A549 (cell line): ENCODE measurements around the gene TMEM240. TPM values are rescaled to one million over a fixed set of nuclear protein-coding genes. Genes with fewer than 3 reads are reported as not detected.

Experiments used
- ATAC-seq, 2 experiments: fragments of 200-7000 bp in 1 of 2; fragments of >200 bp in 1 of 2; cut with Nextera tagmentation in 1 of 2; cut with Tn5 transposase in 1 of 2; 3 replicates each; pipeline versions ENCODE4 v1.8.0 to v1.9.1; 2018 to 2020; ENCODE audit warnings: mild to moderate bottlenecking in 1 of 2, moderate library complexity in 1 of 2
- CTCF ChIA-PET: fragments of 300-600 bp; sonication (Branson Sonifier 250); formaldehyde crosslinking; extraction: SDS; loops from one replicate; lab custom pipeline; 2021; ENCODE audit warnings: antibody characterized with exemption, inconsistent platforms; lab: Yijun Ruan, JAX
- POLR2A ChIA-PET: fragments of 350-600 bp; formaldehyde crosslinking; extraction: SDS; loops from one replicate; lab custom pipeline; 2021; ENCODE audit warnings: antibody characterized with exemption, inconsistent platforms; lab: Yijun Ruan, JAX
- DNase-seq, 2 experiments: peaks; one replicate each; pipeline versions ENCODE4 v3.0.0 to v3.0.0-alpha.2; 2011 to 2016; ENCODE audit warnings: low read depth in 1 of 2, low spot score in 1 of 2
- FAIRE-seq: peaks from 2 replicates; lab custom pipeline; 2011; peaks lifted over from hg19 to GRCh38; lab: Jason Lieb, UNC
- H3K27ac ChIP-seq, 2 experiments: fragments of >200 bp; sonication (Bioruptor Twin); formaldehyde crosslinking; 3 replicates each; pipeline ENCODE4 v1.5.1; 2016 to 2017
- H3K4me1 ChIP-seq: fragments of >200 bp; sonication (Bioruptor Twin); formaldehyde crosslinking; 3 replicates; pipeline ENCODE4 v1.6.1; 2016
- H3K4me2 ChIP-seq: fragments of >200 bp; sonication (Bioruptor Twin); formaldehyde crosslinking; 3 replicates; pipeline ENCODE4 v1.6.1; 2016
- H3K4me3 ChIP-seq: fragments of >200 bp; sonication (Bioruptor Twin); formaldehyde crosslinking; 3 replicates; pipeline ENCODE4 v1.5.1; 2016
- H3K9me3 ChIP-seq: fragments of >200 bp; sonication (Bioruptor Twin); formaldehyde crosslinking; 3 replicates; pipeline ENCODE4 v1.6.1; 2016
- CBX2 ChIP-seq: fragments of 200-600 bp; sonication (generic); IDR thresholded peaks from 2 replicates; pipeline ENCODE4 v1.6.1; 2016; ENCODE audit warnings: low read depth, mild to moderate bottlenecking, borderline replicate concordance
- CBX8 ChIP-seq: fragments of 200-600 bp; sonication (generic); IDR thresholded peaks from 2 replicates; pipeline ENCODE4 v1.6.1; 2016
- CEBPB ChIP-seq, 2 experiments: fragments of >200 bp in 1 of 2; sonication (Bioruptor Twin) in 1 of 2; formaldehyde crosslinking in 1 of 2; IDR thresholded peaks; 2 replicates each; pipeline ENCODE4 v1.6.1; 2012 to 2016
- CHD2 ChIP-seq: fragments of 150-350 bp; IDR thresholded peaks from 2 replicates; pipeline ENCODE4 v1.6.1; 2014; ENCODE audit warnings: low read length; ENCODE audit not compliant: partially characterized antibody
- CTCF ChIP-seq: fragments of >200 bp; sonication (Bioruptor Twin); formaldehyde crosslinking; IDR thresholded peaks from 3 replicates; pipeline ENCODE4 v1.5.1; 2016
- EHF ChIP-seq: fragments of 250-450 bp; sonication (Bioruptor Pico); IDR thresholded peaks from 2 replicates; pipeline ENCODE4 v1.5.0; 2020; ENCODE audit warnings: mild to moderate bottlenecking
- FOSB ChIP-seq: fragments of 250-450 bp; sonication (Bioruptor Pico); IDR thresholded peaks from 2 replicates; pipeline ENCODE4 v1.5.0; 2020; ENCODE audit warnings: mild to moderate bottlenecking, moderate library complexity
- FOSL2 ChIP-seq, 2 experiments: fragments of 450-650 bp in 1 of 2; fragments of >200 bp in 1 of 2; sonication (Bioruptor Twin) in 1 of 2; formaldehyde crosslinking; IDR thresholded peaks; 2 replicates each; pipeline versions ENCODE4 v1.5.0 to v1.6.1; 2016 to 2020; ENCODE audit warnings: mild to moderate bottlenecking in 1 of 2, moderate library complexity in 1 of 2
- HDAC2 ChIP-seq: fragments of 200-600 bp; sonication (generic); IDR thresholded peaks from 2 replicates; pipeline ENCODE4 v1.6.1; 2016
- HES2 ChIP-seq: fragments of >200 bp; sonication (Bioruptor Twin); formaldehyde crosslinking; IDR thresholded peaks from 2 replicates; pipeline ENCODE4 v1.6.1; 2016
- HMGXB4 ChIP-seq: fragments of 250-450 bp; sonication (Bioruptor Pico); IDR thresholded peaks from 2 replicates; pipeline ENCODE4 v1.5.0; 2021; ENCODE audit warnings: mild to moderate bottlenecking, moderate library complexity, borderline replicate concordance
- HOXA7 ChIP-seq: fragments of 250-450 bp; sonication (Bioruptor Pico); IDR thresholded peaks from 2 replicates; pipeline ENCODE4 v1.5.0; 2020; ENCODE audit warnings: mild to moderate bottlenecking, moderate library complexity
- HOXB13 ChIP-seq: fragments of 250-450 bp; sonication (Bioruptor Pico); IDR thresholded peaks from 2 replicates; pipeline ENCODE4 v1.5.0; 2020; ENCODE audit warnings: low read depth, mild to moderate bottlenecking, moderate library complexity
- HOXB5 ChIP-seq: fragments of 250-450 bp; sonication (Bioruptor Pico); IDR thresholded peaks from 2 replicates; pipeline ENCODE4 v1.5.0; 2020; ENCODE audit warnings: mild to moderate bottlenecking, moderate library complexity
- MAX ChIP-seq: IDR thresholded peaks from 2 replicates; pipeline ENCODE4 v1.6.1; 2012
- NPAS2 ChIP-seq: fragments of 250-450 bp; sonication (Bioruptor Pico); IDR thresholded peaks from 2 replicates; pipeline ENCODE4 v1.8.0; 2022; ENCODE audit warnings: mild to moderate bottlenecking, moderate library complexity, borderline replicate concordance
- PBX3 ChIP-seq: IDR thresholded peaks from 2 replicates; pipeline ENCODE4 v1.6.1; 2012
- POLR2AphosphoS2 ChIP-seq: conservative IDR thresholded peaks from 2 replicates; pipeline ENCODE4 v1.6.1; 2012; ENCODE audit warnings: low read length, improper control_type of control experiment, inconsistent platforms
- RFX5 ChIP-seq: fragments of 450-650 bp; IDR thresholded peaks from 2 replicates; pipeline ENCODE4 v1.7.1; 2014; ENCODE audit warnings: antibody characterized with exemption, mild to moderate bottlenecking, moderate library complexity
- RNF2 ChIP-seq: fragments of 200-600 bp; sonication (generic); IDR thresholded peaks from 2 replicates; pipeline ENCODE4 v1.6.1; 2016; ENCODE audit warnings: low read depth, mild to moderate bottlenecking, antibody characterized with exemption, moderate library complexity, borderline replicate concordance
- SREBF2 ChIP-seq: fragments of 450-650 bp; IDR thresholded peaks from 2 replicates; pipeline ENCODE4 v1.6.1; 2014; ENCODE audit warnings: mild to moderate bottlenecking, moderate library complexity
- TFCP2L1 ChIP-seq: fragments of 250-450 bp; sonication (Bioruptor Pico); IDR thresholded peaks from 2 replicates; pipeline ENCODE4 v1.5.0; 2021; ENCODE audit warnings: mild to moderate bottlenecking
- WGBS: methylation state at CpG from one replicate; pipeline ENCODE4 v1.1.6; 2017; ENCODE audit errors: missing lambda C conversion rate; 5-methylcytosine and 5-hydroxymethylcytosine counted together
- polyA plus RNA-seq, 4 experiments: library from polyadenylated mRNA; depleted of rRNA in 3 of 4; stranded (reverse); fragments of >200 nt; fragmentation: RNase III in 1 of 4; extraction: RNeasy Plus Mini Kit Qiagen cat#74134 plus additional on column Dnase treatment in 1 of 4; gene quantifications; 2 replicates in 3 of 4; 3 replicates in 1 of 4; pipeline ENCODE4 v1.2.3, GENCODE V29; 2011 to 2017
- TF ChIP-seq, protein P1 (sequence below): fragments of 150-350 bp; IDR thresholded peaks from 2 replicates; pipeline ENCODE4 v1.6.1; 2014; ENCODE audit warnings: low read depth, mild to moderate bottlenecking, low read length
- TF ChIP-seq, protein P2 (sequence below): fragments of 450-650 bp; IDR thresholded peaks from 2 replicates; pipeline ENCODE4 v1.6.1; 2014; ENCODE audit warnings: antibody characterized with exemption

TMEM240 gene
- polyA plus RNA-seq, 2 of the 4 experiments (the other 2 are of a cell fraction) = 0.14 to 1.1 TPM

- FAIRE-seq = no peak
- Histone ChIP-seq H3K9me3 (no peaks in the 10 kb centered on the region), H3K4me3 (no peak overlapping the region), H3K27ac (no peak overlapping the region), H3K4me2 (no peak overlapping the region), H3K4me1 (no peaks in the 10 kb centered on the region)
- TF ChIP-seq PBX3 (no peak), CTCF (no peak), POLR2AphosphoS2 (no peak; the same call in 1 of the 2 replicates), HOXB5 (CRISPR knock-in tag) (no peak), CEBPB (IDR thresholded peaks at IDR 0.05) (no peak), MAX (no peak), EHF (CRISPR knock-in tag) (no peak), CBX8 (no peak), HES2 (no peak), HDAC2 (no peak), NPAS2 (no peak), FOSB (CRISPR knock-in tag) (no peak), CBX2 (no peak), CHD2 (no peak), SREBF2 (no peak), RNF2 (no peak), RFX5 (no peak), HOXA7 (CRISPR knock-in tag) (no peak)
- TF ChIP-seq, protein P1, sequence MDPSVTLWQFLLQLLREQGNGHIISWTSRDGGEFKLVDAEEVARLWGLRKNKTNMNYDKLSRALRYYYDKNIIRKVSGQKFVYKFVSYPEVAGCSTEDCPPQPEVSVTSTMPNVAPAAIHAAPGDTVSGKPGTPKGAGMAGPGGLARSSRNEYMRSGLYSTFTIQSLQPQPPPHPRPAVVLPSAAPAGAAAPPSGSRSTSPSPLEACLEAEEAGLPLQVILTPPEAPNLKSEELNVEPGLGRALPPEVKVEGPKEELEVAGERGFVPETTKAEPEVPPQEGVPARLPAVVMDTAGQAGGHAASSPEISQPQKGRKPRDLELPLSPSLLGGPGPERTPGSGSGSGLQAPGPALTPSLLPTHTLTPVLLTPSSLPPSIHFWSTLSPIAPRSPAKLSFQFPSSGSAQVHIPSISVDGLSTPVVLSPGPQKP = no peak
- TF ChIP-seq, protein P2, sequence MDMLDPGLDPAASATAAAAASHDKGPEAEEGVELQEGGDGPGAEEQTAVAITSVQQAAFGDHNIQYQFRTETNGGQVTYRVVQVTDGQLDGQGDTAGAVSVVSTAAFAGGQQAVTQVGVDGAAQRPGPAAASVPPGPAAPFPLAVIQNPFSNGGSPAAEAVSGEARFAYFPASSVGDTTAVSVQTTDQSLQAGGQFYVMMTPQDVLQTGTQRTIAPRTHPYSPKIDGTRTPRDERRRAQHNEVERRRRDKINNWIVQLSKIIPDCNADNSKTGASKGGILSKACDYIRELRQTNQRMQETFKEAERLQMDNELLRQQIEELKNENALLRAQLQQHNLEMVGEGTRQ = no peak
- WGBS = 95% methylated on average over 8 of the region's 15 CpGs
- no peak for DNase-seq
- POLR2A ChIA-PET = no interaction called here
- CTCF ChIA-PET = interaction anchor here (1.5 kb wide), 1 partner anchor 10 kb away, joined by 3 read pairs; no protein-coding TSS in a partner anchor
- no peak; a peak in 1 of 6 replicates for ATAC-seq
These were observed 21.5 kb upstream of the TMEM240 start for GRCh38 chr1:1561801-1562470.

- 94% methylated on average over 9 of the region's 9 CpGs for WGBS
- TF ChIP-seq HMGXB4 = no peak
- TF ChIP-seq CTCF = no peak
- no peak for TF ChIP-seq TFCP2L1
- TF ChIP-seq RFX5 = no peak
- TF ChIP-seq HOXB13 = no peak
- TF ChIP-seq FOSL2 (IDR thresholded peaks at IDR 0.05) = no peak
- TF ChIP-seq FOSL2 (CRISPR knock-in tag; IDR thresholded peaks at IDR 0.05) = no peak
These were observed 19.8 kb upstream of the TMEM240 start for GRCh38 chr1:1560178-1560577.

More at GRCh38 chr1:1560178-1560577, 19.8 kb upstream of the TMEM240 start:
- FAIRE-seq = no peak
- no peak for ATAC-seq
- H3K4me1 ChIP-seq = peaks cover under 1% of the 10 kb centered on the region
- ChIA-PET POLR2A (interaction anchor here (0.7 kb wide), 1 partner anchor 308 kb away, joined by 3 read pairs; no protein-coding TSS in a partner anchor), CTCF (no interaction called here)
- H3K27ac ChIP-seq = no peak overlapping the region
- no peak overlapping the region for H3K4me3 ChIP-seq
- H3K9me3 ChIP-seq = no peaks in the 10 kb centered on the region
- no peak overlapping the region for H3K4me2 ChIP-seq
- no peak for DNase-seq
